ENCODE measurements around the gene ANKH. TPM values are rescaled to one million over a fixed set of nuclear protein-coding genes. Genes with fewer than 3 reads are reported as not detected.
A peak's percentile ranks its signal among the peaks of the same experiment; 100 is the strongest.

The ANKH gene
- total and polyA plus RNA-seq, 2 of the 13 experiments (the other 11 are each of a cell fraction or from before 2014, with no cell fraction given) = 25.0 to 36.0 TPM

DNA sequence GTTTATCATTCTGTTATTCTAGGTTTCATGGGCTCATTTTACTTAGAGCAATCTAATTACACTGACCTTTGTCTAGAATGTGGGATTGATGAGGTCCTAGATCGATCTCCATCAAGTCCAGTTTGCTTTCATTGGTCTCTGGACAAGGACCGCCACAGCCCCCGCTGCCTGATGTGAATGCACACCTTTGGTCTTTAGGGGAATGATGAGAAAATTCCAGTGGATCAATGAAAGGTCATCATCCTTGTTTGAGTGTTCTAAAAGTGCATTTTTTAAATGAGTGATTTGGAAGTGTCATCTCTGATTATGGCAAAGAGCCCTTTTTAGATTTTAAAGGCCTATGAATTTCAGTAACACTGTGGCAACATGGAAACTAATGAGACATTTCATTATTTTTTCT, 2.2 kb upstream of the ANKH start:
- intact Hi-C loops (cut with micrococcal nuclease; ENCODE audit: unreplicated experiment) = loop anchor here (2.0 to 5.0 kb wide), 2 partner anchors 101 to 129 kb away; no protein-coding TSS in a partner anchor
- no peaks in the 10 kb centered on the region for H4K20me1 ChIP-seq (ENCODE audit: insufficient read depth, low read length)
- ATAC-seq = no peak
- BruUV-seq (replicated peaks) = no TSS peak
- no peak overlapping the region for H2AFZ ChIP-seq (ENCODE audit: low read length)
- no peak overlapping the region for H3K9ac ChIP-seq (ENCODE audit: insufficient read depth, low read depth, low read length)
- H3K36me3 ChIP-seq (replicated peaks in 1 of 2; ENCODE audit: control insufficient read depth in 1 of 2, insufficient read depth in 2 of 2, low read length in 2 of 2) = no peaks in the 10 kb centered on the region
- 35% methylated on average over 3 of the region's 3 CpGs for WGBS (ENCODE audit: low lambda C conversion rate)
- no peak overlapping the region for H3K4me2 ChIP-seq (ENCODE audit: low read depth, low read length)
- in situ Hi-C loops (cut with HindIII; ENCODE audit: extremely low pct_ligation_motif_present, low pct_unique_long_range_greater_than_20kb) = loop anchor here (5.0 kb wide), 2 partner anchors 139 to 146 kb away; no protein-coding TSS in a partner anchor
- H3K9me3 ChIP-seq (ENCODE audit: low read length) = no peaks in the 10 kb centered on the region
- peaks cover 40% of the 10 kb centered on the region for H3K4me1 ChIP-seq (ENCODE audit: insufficient read depth, low read length)
- peak overlapping the region in 1 of 3 experiments; percentile 3; a peak in 1 of 6 replicates for H3K4me3 ChIP-seq (replicated peaks in 1 of 3; ENCODE audit: insufficient read depth in 1 of 3, low read depth in 2 of 3, low read length in 3 of 3)
- ChIA-PET POLR2A (no interaction called here), CTCF (ENCODE audit: low intra/inter-chr PET ratio, low total read pairs) (no interaction called here)
- no peak for DNase-seq (ENCODE audit: low spot score)
- peaks cover 23% of the 10 kb centered on the region for H3K79me2 ChIP-seq (ENCODE audit: insufficient read depth, low read length)
- TF ChIP-seq SALL1 (CRISPR knock-in tag; IDR thresholded peaks at IDR 0.05) (0 out of 2 replicates have a peak, but pooled peaks have one; percentile 19), ZNF510 (CRISPR knock-in tag; IDR thresholded peaks at IDR 0.05; ENCODE audit: low read depth) (no peak)
- no peak for FAIRE-seq
- H3K27me3 ChIP-seq (ENCODE audit: control insufficient read depth in 1 of 2, insufficient read depth in 2 of 2, low read length in 2 of 2) = no peaks in the 10 kb centered on the region; a peak in 2 of 5 replicates
- H3K27ac ChIP-seq (ENCODE audit: extremely low read length, insufficient read depth, low read length) = no peak overlapping the region

DNA sequence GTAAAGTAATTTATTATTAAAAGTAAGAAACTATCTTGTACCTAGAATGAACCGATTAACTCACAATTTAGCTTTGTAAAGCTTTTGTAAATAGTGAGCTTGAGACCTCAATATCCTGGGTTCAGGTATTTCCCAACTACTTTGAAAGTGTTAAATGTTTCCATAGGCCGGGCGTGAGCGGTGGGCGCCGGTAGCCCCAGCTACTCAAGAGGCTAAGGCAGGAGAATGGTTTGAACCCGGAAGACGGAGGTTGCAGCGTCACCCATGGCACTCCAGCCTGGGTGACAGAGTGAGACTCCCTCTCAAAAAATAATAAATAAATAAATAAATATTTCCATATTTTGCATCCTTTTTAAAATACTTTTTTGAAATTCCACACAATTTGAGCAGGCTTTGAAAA, 1.5 kb upstream of the ANKH start:
- no peak overlapping the region for H3K27ac ChIP-seq (ENCODE audit: extremely low read length, insufficient read depth, low read length)
- ATAC-seq = no peak
- H3K27me3 ChIP-seq (ENCODE audit: control insufficient read depth in 1 of 2, insufficient read depth in 2 of 2, low read length in 2 of 2) = no peaks in the 10 kb centered on the region; a peak in 2 of 5 replicates
- H3K36me3 ChIP-seq (replicated peaks in 1 of 2; ENCODE audit: control insufficient read depth in 1 of 2, insufficient read depth in 2 of 2, low read length in 2 of 2) = no peaks in the 10 kb centered on the region
- peak overlapping the region; percentile 72; the same call in 1 of the 2 replicates for H3K9ac ChIP-seq (ENCODE audit: insufficient read depth, low read depth, low read length)
- BruUV-seq (replicated peaks) = no TSS peak
- H3K4me1 ChIP-seq (ENCODE audit: insufficient read depth, low read length) = peaks cover 46% of the 10 kb centered on the region
- peaks cover 28% of the 10 kb centered on the region for H3K79me2 ChIP-seq (ENCODE audit: insufficient read depth, low read length)
- H2AFZ ChIP-seq (ENCODE audit: low read length) = no peak overlapping the region
- intact Hi-C loops (cut with micrococcal nuclease; ENCODE audit: unreplicated experiment) = loop anchor here (2.0 to 5.0 kb wide), 2 partner anchors 101 to 130 kb away; no protein-coding TSS in a partner anchor
- peak overlapping the region; percentile 94 for H3K4me2 ChIP-seq (ENCODE audit: low read depth, low read length)
- peak overlapping the region; percentile 80 to 92 (median 88) for H3K4me3 ChIP-seq (replicated peaks in 1 of 3; ENCODE audit: insufficient read depth in 1 of 3, low read depth in 2 of 3, low read length in 3 of 3)
- H4K20me1 ChIP-seq (ENCODE audit: insufficient read depth, low read length) = no peaks in the 10 kb centered on the region
- in situ Hi-C loops (cut with HindIII; ENCODE audit: extremely low pct_ligation_motif_present, low pct_unique_long_range_greater_than_20kb) = loop anchor here (5.0 kb wide), 2 partner anchors 139 to 146 kb away; no protein-coding TSS in a partner anchor
- no peaks in the 10 kb centered on the region for H3K9me3 ChIP-seq (ENCODE audit: low read length)
- FAIRE-seq = no peak
- no peak for DNase-seq (ENCODE audit: low spot score)
- ChIA-PET CTCF (ENCODE audit: low intra/inter-chr PET ratio, low total read pairs) (interaction anchor here (2.4 kb wide), 1 partner anchor 145 kb away, joined by 13 read pairs; no protein-coding TSS in a partner anchor), POLR2A (interaction anchor here (1.8 kb wide), 1 partner anchor 145 kb away, joined by 5 read pairs; no protein-coding TSS in a partner anchor)
- under 1% methylated on average over 9 of the region's 9 CpGs for WGBS (ENCODE audit: low lambda C conversion rate)
- TF ChIP-seq ZNF644 (CRISPR knock-in tag; IDR thresholded peaks at IDR 0.05; ENCODE audit: low read depth) (no peak), MIER3 (CRISPR knock-in tag; IDR thresholded peaks at IDR 0.05; ENCODE audit: borderline replicate concordance) (no peak), KDM2A (CRISPR knock-in tag; IDR thresholded peaks at IDR 0.05; ENCODE audit: borderline replicate concordance, low read depth) (no peak), RBFOX2 (IDR thresholded peaks at IDR 0.05; ENCODE audit: low read depth, low read length) (no peak), PCBP2 (optimal IDR thresholded peaks at IDR 0.05; ENCODE audit: low read depth, low read length, poor library complexity, severe bottlenecking) (no peak), ZNF253 (CRISPR knock-in tag; IDR thresholded peaks at IDR 0.05; ENCODE audit: borderline replicate concordance) (no peak), ZNF337 (CRISPR knock-in tag; IDR thresholded peaks at IDR 0.05; ENCODE audit: borderline replicate concordance, low read depth) (no peak), ELF1 (CRISPR knock-in tag; IDR thresholded peaks at IDR 0.05) (peak; percentile 31; the same call in 1 of the 2 replicates), DZIP1 (CRISPR knock-in tag; IDR thresholded peaks at IDR 0.05) (no peak), REL (CRISPR knock-in tag; conservative IDR thresholded peaks at IDR 0.05) (no peak), SIX1 (CRISPR knock-in tag; IDR thresholded peaks at IDR 0.05; ENCODE audit: borderline replicate concordance) (no peak)
- TF ChIP-seq, protein P1, sequence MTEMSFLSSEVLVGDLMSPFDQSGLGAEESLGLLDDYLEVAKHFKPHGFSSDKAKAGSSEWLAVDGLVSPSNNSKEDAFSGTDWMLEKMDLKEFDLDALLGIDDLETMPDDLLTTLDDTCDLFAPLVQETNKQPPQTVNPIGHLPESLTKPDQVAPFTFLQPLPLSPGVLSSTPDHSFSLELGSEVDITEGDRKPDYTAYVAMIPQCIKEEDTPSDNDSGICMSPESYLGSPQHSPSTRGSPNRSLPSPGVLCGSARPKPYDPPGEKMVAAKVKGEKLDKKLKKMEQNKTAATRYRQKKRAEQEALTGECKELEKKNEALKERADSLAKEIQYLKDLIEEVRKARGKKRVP (CRISPR knock-in tag; IDR thresholded peaks at IDR 0.05) = no peak
